DMS79 treated with DMSO at 0.1 percent for 48 hours (cell line): ENCODE measurements around the gene NIPAL4.
"Not testable (repeated sequence)": the region's sequence is repeated elsewhere in the genome, so short reads cannot be mapped to it uniquely, and the experiment has no call there.

ENCODE experiments used
- DNase-seq: peaks from one replicate; lab custom pipeline; 2025; lab: John Stamatoyannopoulos, UW

Gene NIPAL4

DNA sequence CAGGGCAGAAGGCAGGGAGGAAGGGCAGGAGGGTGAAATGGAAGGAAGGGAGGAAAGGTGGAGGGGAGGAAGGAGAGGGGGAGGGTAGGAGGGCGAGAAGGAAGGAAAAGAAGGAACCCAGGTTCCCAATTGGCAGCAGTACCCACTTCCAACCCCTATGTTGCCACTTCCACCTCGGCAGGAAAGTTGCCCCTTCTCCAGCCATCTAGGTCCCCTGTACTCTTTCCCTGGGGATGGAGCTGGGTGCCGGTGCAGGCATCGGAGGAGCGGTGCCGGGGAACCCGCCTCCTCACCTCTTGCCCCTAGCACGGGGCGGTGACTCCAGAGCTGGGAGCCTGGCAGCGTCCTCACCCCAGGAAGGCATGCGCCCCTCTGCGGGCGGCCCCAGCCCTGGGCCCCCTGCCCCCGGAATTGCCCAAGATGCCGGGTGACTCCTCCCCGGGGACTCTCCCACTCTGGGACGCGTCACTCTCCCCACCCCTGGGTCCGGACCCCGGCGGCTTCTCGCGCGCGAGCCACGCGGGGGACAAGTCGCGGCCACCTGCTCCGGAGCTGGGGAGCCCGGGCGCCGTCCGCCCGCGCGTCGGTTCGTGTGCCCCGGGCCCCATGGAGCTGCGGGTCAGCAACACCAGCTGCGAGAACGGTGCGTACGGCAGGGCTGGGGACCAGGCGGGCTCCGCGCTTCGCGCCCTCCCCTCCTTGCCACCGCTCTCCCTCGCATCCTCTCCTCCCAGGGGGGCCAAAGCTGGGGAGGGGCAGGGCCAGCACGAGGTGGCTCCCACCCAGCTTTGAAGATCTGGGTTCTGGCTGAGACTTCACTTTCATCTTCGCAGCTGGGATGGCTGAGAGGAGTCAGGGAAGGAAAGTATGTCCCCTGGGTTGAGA lies at the start of gene NIPAL4:
TSS of gene NIPAL4 (plus strand) at position 499 of the 885 bp plus-strand sequence. CDS start at position 607, 108 bp downstream.
- DNase-seq, result no peak

DNA sequence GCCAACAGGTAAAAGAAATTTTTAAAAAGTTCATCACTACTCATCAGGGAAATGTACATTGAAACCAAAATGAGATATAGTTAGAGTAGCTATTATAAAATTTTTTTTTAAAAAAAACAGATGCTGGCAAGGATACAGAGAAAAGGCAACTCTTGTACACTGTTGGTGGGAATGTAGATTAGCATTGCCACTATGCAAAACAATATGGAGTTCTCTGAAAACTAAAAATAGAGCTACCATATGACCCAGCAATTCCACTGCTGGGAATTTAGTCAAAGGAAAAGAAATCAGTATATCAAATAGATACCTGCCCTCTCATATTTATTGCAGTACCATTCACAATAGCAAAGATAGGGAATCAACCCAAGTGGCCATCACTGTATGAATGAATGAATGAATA lies 44.2 kb upstream of the NIPAL4 start:
- DNase-seq, result no peak

DNA sequence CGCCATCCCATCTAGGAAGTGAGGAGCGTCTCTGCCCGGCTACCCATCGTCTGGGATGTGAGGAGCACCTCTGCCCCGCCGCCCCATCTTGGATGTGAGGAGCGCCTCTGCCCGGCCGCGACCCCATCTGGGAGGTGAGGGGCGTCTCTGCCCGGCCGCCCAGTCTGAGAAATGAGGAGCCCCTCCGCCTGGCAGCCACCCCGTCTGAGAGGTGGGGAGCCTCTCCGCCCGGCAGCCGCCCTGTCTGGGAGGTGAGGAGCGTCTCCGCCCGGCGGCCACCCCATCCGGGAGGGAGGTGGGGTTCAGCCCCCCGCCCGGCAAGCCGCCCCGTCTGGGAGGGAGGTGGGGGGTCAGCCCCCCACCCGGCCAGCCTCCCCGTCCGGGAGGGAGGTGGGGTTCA lies 40.5 kb upstream of the NIPAL4 start:
- DNase-seq, result not testable (repeated sequence)

DNA sequence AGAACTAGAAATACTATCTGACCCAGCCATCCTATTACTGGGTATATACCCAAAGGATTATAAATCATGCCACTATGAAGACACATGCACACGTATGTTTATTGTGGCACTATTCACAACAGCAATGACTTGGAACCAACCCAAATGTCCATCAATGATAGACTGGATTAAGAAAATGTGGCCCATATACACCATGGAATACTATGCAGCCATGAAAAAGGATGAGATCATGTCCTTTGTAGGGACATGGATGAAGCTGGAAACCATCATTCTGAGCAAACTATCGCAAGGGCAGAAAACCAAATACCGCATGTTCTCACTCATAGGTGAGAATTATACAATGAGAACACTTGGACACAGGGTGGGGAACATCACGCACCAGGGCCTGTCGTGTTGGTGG lies 30.1 kb upstream of the NIPAL4 start:
- not testable (repeated sequence) for DNase-seq

DNA sequence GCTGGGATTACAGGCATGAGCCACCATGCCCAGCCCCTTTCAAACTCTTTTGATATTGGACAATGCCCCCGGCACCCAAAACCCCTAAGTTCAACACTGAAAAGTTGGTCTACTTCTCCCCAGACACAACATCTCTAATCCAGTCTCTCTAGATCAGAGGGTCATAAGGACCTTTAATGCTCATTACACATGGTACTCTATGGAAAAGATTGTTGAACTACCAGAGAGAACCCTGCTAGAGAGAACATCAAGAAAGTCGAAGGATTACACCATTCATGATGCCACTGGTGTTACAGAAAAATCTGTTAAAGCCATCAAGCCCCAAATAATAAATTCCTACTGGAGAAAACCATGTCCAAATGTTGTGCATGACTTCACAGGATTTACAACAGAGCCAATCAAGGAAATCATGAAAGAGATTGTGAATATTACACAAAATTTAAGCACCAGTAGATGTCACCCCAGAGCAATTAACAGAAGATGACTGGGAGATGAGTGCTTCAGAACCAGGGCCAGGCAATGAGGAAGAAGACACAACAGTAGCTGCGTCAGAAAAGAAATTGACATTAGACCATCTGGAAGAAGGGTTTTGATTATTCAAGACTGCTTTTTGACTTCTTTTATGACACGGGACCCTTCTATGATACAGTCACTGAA lies 28.3 kb upstream of the NIPAL4 start:
- peak; percentile 14 for DNase-seq

DNA sequence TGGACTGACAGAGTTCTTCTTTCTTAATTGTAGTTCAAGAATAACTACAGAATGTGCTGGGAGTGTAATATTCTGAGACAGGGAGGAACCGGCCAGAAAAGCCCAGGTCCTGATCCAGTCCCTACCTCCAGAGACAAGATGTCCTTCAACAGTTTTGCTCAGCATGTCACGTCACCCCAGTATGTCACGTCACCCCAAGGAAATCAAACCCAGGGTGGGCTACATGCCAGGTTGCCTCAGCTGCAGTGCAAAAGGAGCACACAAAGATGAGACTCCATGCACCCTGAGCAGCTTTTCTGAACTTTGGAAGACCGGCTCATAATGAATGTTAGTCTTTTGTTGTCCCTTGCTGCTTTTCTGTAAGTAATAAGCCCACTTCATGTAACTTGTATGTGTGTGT lies 25.9 kb upstream of the NIPAL4 start:
- DNase-seq, result no peak

DNA sequence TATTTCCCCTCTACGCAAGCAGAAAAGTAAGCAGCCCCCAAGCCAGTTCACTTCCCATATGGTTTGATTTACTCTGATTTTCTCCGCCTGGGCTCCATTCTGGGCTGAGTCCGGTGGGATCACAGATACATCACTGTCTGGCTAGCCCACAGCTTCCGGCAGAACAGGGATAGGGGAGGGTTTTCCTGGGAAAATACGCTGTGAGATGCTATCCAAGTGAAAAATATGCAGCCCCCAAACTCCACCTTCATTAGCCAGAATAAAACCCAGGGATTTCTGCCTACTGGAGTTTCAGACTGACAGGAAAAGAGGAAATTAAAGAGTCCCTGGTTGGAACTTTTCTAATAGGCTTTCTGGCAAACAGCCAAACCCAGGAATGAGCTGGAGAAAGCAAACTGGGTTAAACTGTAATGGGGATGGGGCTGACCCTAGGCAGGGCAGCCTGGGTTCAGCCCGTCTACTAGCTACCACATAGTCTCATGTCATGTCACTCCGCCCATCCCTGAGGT lies 16.9 kb upstream of the NIPAL4 start:
- DNase-seq, result no peak

DNA sequence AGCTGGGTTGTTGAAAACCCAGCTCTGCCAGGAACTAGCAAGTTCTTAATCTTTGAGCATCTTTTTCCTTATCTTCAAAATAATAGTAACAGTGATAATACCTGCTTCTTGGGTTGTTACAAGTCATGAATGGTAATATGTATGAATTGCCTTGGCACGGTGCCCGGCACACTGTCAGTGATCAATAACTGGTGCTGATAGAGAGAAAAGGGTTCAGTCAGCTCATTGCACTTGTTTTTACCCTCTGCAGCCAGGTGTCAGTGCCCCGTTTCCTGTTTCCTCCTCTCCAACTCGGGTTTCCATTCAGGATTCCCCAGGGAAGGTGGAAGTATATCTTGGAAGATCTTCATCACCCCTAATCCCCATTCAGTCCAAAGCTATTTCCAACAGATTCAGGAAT lies 15.8 kb upstream of the NIPAL4 start:
- DNase-seq, result no peak

DNA sequence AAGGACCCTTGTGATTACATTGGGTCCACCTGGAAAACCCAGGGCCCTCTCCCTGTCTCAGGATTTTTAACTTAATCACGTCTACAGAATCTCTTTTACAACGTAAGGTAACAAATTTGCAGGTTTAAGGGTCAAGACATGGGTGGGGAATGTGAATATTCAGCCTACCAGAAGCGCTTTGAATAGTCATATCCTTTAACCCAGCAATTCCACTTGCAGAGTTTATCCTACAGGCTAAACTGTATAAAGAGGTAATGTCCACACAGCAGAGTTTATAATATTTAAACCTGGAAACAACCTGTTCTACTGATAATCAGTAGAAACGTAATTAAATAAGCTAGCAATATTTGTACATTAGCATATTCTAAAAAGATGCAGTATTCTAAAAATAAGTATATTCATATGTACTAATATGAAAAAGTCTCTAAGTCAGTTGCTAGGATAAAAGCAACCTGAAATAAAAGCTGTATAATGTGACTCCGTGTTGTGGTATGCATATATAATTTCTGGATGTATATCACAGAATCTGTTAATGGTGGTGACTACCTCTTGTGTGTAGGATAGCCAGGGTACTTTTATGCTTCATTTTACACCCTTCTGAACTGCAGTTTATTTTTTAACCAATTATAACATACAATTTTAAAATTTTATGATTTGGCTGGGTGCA lies 14.1 kb upstream of the NIPAL4 start:
- DNase-seq, result no peak

DNA sequence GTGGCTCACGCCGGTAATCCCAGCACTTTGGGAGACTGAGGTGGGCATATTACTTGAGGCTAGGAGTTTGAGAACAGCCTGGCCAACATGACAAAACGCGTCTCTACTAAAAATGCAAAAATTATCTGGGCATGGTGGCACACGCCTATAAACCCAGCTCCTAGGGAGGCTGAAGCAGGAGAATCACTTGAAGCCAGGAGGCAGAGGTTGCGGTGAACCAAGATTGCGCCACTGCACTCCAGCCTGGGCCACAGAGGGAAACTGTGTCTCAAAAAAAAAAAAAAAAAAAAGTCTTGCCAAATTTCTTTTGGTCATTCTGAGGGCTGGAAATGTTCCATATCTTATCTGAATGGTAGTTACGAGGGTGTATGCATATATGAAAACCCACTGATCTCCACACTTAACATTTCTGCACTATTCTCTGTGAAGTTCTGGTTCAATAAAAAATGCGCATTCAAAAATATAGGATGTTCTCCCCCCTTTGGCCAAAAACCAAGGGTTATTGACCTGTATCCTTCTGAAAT lies 13.5 kb upstream of the NIPAL4 start:
- no peak for DNase-seq

DNA sequence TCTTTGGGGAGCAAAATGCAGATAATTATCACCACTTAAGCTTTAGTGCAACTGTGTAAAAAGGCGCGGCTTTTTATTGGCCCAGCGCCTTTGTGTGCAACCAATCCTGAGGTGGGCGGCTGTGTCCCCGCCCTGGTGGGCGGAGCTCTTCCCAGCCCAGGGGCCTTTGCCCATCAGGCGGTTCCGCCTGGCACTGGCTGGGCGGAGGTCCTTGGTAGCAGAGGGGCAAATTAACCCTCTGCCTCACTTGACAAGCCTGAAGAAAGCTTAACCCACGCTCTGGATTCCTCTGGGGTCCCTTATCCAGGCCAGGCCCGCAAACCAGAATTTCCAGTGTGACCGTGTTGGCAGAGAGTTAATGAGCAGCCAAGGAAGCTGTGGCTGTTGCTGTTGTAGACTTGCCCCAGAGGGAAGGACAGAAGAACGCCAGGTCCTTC lies 12.8 kb upstream of the NIPAL4 start:
- no peak for DNase-seq

DNA sequence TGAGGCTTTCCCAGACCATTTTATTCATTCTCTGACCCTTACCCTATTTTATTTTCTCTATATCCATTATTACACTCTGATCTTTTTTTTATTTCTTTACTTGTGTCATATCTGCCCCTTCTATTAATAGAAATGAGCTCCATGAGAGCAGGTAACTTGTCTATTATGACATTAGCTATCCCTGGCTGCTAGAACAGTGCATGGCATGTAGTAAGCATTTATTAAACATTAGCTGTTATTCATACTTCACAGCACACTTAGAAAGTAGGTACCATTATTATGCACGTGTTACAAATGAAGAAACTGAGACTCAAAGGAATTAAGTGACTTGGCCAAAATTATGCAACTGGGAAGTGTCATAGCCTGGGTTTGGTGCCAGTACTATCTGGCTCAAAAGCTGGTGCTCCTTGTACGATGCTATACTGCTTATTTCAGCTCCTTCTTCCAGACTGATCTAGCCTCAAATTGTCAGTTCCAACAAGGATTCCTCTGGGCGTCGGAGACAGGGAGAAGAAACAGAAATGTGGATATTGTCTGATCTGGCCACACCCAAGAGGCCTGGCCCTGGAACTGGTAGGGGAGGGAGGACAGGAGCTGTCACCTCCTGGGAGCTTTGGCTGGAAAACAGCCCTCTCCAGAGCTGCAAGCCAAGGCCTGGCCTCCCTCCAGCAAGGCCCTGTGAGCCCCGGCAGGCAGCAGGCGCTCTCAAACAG lies 10.8 kb upstream of the NIPAL4 start:
- no peak for DNase-seq

DNA sequence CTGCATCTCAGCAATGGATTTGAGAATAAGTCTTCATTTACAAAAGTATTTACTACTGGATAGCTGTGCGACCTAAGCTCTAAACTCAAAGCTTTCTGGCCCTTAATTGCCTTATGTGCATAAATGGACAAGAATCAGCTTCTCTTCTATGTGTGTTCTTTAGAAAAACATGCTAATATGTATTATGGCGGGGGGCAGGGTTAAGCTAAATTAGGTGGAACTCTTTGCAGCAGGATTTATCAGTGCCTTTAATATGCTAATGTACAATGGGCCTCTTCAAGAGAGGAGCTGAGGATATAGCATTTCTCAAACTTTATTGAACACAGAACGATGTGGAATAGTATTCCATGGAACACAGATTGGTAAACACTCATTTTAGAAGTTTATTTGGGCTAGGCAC lies 10.0 kb upstream of the NIPAL4 start:
- no peak for DNase-seq

DNA sequence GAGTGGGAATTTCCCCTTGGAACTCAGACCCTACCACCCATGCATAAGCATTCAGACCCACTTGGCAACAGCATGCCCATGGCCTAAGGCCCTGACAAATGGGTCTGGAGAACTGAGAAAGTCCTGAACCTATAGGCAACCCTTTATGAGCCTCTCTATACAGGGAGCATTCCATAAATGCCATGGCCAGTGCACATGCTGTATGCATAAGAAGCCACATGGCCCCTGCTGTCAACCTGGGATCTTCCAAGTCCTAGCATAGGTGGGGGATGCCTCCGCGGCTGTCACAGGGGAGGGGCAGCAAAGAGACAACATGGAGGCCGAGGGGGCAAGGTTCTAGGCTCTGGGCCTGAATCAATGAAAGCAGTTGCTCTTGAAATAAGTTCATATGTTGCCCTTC lies 8.2 kb upstream of the NIPAL4 start:
- no peak for DNase-seq

DNA sequence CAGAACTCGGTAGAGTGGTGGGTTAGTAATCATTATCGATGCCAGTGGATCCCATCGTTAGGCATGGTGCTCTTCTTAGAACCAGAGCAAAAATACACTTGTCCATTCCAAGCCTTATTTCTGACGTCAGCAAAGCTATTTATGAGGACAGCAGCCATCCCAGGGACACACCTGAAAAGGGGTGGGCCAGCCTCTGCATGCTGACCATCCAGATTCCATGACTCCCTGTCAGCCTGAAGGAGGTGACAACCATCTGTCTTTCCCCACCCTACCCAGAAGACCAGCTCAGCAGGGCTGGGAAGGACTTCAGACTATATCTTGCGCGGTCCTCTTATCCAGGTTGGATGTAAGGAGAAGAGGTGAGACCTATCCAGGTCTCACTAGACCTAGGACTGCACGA lies 5.7 kb upstream of the NIPAL4 start:
- no peak for DNase-seq

DNA sequence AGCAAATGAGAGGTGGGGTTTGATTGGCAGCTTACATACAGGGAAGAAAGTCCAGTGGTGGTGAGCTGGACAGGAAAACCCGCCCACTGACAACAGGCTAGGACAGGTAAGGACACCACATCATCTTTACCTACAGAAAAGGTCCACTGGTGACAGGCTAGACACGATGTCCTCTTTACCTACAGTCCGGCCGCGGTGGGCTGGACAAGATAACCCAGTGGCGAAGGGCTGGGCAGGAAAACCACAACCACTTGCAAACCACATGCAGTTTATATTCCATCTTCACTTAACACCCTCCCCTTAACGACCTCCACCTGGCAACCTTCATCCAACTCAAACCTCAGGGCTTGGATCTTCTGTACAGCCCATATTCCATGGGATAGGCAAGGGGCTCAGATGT lies 5.0 kb upstream of the NIPAL4 start:
- no peak for DNase-seq

DNA sequence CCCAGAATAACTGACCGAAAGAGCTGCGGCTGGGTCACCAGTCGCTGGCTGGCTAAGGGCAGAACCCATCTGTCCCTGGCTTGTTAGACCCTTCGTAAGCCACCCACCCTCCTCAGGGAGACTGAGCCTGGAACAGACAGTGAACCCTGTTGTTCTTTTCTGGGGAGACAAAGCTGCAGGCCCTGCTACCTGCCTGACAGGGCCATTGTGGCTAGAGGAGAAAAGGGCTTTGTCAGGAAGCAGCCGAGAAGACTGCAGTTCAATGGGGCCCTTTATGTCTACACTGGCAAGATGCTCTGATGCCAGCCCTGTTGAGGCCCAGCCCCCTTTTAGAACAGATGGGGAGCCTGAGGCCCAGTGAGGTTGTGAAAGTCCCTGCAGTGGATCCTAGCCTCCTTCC lies 3.7 kb upstream of the NIPAL4 start:
- DNase-seq, result no peak

DNA sequence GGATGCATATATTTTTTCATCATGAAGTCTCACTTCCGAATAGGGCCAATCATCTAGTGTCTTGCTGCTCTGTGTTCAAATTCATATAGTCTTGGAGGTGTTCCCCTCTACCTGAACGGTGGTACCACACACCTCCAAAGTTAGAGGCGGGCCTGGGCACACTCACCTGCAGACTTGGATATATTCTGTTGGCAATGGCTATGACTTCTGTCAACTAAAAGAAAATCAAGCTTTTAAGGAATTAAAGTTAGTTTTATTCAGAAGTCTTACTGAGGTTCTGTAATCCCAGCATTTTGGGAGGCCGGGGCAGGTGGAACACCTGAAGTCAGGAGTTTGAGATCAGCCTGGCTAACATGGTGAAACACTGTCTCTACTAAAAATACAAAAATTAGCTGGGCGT lies 2.6 kb upstream of the NIPAL4 start:
- no peak for DNase-seq

DNA sequence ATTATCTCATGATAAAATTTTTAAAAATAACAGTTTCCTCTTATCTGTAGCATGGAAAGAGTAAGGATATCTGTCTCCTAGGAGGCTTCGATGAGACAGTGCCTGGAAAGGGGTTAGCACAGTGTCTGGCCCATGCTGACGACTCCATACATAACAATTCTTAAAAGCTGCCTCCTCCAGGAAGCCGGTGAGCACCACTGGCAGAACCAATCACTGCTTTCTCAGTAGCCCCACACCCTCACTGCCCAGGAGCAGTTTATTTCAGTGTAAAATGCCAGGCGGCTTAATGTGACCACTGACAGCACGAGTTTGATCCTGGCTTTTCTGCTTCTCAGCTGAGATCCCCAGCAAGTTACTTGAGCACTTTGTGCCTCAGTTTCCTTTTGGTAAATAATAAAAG lies 1.2 kb upstream of the NIPAL4 start:
- DNase-seq, result no peak

DNA sequence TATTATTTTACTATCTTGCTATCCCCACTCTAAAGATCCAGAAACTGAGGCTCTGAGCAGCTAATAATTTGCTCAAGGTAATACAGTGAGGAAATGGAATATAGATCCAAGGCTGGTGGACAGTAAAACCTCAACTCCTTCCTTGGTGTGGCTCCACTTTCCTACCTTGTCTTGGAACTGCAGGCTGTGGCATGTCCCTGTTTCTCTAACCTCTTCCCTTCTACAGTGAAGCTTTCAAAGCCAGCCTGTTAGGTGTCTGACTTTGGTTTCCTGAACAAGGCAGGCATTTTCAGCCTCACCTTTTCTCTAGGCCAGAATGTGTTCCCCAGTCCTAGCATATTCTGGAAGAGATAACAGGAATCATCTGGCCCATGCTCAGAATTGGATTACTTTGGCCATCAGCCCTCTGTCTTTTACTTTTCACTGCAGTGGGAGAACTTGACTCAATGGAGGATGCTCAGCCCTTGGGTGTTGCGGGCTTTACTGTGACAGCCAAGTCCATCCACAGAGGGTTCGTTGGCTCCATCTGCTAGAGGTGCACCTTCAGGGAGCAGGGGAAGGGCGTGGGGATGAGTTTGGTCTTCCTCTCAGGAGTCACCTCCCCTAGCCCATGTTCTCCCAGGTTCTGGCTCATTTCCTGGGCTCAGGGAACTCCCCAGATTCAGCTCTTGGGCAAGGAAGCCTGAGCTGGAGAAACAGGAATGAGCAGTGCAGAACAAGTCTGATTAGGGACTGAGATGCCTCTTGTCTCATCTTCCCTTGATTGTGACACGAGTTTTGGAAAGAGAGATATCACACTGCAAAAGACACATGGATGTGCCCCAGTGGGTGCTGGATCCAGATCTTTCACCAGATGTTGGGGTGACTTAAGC lies 1.1 kb downstream of the NIPAL4 start:
- DNase-seq, result no peak

DNA sequence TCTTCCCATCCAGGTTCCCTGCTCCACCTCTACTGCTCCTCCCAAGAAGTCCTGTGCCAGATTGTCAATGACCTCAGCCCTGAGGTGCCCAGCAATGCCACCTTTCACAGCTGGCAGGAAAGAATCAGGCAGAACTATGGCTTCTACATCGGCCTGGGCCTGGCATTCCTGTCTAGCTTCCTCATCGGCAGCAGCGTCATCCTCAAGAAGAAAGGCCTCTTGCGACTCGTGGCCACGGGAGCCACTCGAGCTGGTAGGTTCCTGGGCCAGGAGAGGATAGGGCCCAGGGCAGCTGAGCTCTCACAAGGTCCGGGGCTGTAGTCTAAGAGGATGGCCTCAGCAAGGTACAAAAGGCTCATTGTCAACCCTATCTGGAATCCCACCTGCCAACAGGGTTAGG lies 3.1 kb downstream of the NIPAL4 start:
- no peak for DNase-seq
